Prostate gland (tissue), 2 donors: ENCODE data around the gene PDE11A.

ENCODE experiments used
- POLR2A ChIP-seq: fragments of 450-650 bp; IDR thresholded peaks from one replicate; pipeline ENCODE4 v1.6.1; 2016; ENCODE audit warnings: antibody characterized with exemption, mild to moderate bottlenecking
- TF ChIP-seq, protein P1 (sequence below), 4 experiments: fragments of 200-600 bp in 2 of 4; fragments of 450-650 bp in 2 of 4; sonication (generic) in 2 of 4; IDR thresholded peaks; 1 replicate in 3 of 4; 2 replicates in 1 of 4; pipeline ENCODE4 v1.5.1; 2016 to 2019; ENCODE audit warnings: antibody characterized with exemption in 4 of 4, mild to moderate bottlenecking in 2 of 4, moderate library complexity in 2 of 4

DNA sequence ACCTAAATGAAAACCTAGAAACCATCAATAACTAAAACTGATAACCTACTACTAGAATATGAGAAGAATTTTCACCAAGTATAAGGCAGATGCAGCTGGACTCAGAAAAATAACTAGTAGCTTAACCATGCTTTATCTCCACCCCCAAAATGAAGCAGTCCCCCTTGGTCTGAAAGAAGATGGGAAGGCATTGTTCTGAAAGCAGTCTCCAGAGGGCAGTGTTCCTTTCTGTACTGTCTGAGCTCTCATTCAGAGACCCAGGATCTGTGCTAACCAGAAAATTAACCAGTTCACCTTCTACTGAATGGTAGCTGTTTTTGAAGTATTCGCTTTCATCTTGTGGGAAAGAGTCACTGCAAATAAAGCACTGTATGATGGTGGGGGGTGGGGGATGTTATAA, 273.0 kb downstream of the PDE11A start:
- TF ChIP-seq POLR2A, result no peak
- TF ChIP-seq, protein P1, sequence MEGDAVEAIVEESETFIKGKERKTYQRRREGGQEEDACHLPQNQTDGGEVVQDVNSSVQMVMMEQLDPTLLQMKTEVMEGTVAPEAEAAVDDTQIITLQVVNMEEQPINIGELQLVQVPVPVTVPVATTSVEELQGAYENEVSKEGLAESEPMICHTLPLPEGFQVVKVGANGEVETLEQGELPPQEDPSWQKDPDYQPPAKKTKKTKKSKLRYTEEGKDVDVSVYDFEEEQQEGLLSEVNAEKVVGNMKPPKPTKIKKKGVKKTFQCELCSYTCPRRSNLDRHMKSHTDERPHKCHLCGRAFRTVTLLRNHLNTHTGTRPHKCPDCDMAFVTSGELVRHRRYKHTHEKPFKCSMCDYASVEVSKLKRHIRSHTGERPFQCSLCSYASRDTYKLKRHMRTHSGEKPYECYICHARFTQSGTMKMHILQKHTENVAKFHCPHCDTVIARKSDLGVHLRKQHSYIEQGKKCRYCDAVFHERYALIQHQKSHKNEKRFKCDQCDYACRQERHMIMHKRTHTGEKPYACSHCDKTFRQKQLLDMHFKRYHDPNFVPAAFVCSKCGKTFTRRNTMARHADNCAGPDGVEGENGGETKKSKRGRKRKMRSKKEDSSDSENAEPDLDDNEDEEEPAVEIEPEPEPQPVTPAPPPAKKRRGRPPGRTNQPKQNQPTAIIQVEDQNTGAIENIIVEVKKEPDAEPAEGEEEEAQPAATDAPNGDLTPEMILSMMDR (IDR thresholded peaks at IDR 0.05), result peak in 3 of 4 experiments; percentile 25 to 42 (median 33)
